PFSK-1 (cell line): ENCODE results near the gene BCL11B.

Experiments used
- FOXP2 ChIP-seq: optimal IDR thresholded peaks from 2 replicates; pipeline ENCODE3; 2011; ENCODE audit warnings: borderline replicate concordance, control low read depth, inconsistent platforms; ENCODE audit not compliant: insufficient read depth; ENCODE audit errors: extremely low read length, extremely low read depth
- POLR2AphosphoS5 ChIP-seq: IDR thresholded peaks from 2 replicates; pipeline ENCODE4 v1.6.1; 2012; ENCODE audit warnings: low read depth, mild to moderate bottlenecking, control low read depth, low read length, moderate library complexity
- REST ChIP-seq, 2 experiments: IDR thresholded peaks; 2 replicates each; pipeline versions ENCODE4 v1.6.1 to v1.8.0; 2011 to 2012; ENCODE audit warnings: low read depth in 2 of 2, low read length in 2 of 2, control low read depth in 1 of 2, inconsistent platforms in 1 of 2, mild to moderate bottlenecking in 1 of 2, moderate library complexity in 1 of 2; ENCODE audit not compliant: insufficient read depth in 1 of 2
- TAF1 ChIP-seq: IDR thresholded peaks from 2 replicates; pipeline ENCODE4 v1.6.1; 2012; ENCODE audit warnings: low read length, control low read depth, borderline replicate concordance; ENCODE audit not compliant: insufficient read depth

GRCh38 chr14:99239661-99240092 is 32.3 kb downstream of the BCL11B start:
- TF ChIP-seq POLR2AphosphoS5 (no peak), TAF1 (no peak), REST (IDR thresholded peaks at IDR 0.05; ENCODE audit: insufficient read depth in 1 of 2, low read depth in 2 of 2, low read length in 2 of 2) (no peak), FOXP2 (no peak)
